Stimulated activated CD4-positive, alpha-beta T cell treated with anti-CD3 and anti-CD28 coated beads, Interleukin-12 subunit alpha, Interleukin-12 subunit beta, amount 100 ng/mL, for 4 hours (primary cell): ENCODE measurements around the gene RNF223.
A peak's percentile ranks its signal among the peaks of the same experiment; 100 is the strongest.
"Not testable (repeated sequence)": the region's sequence is repeated elsewhere in the genome, so short reads cannot be mapped to it uniquely, and the experiment has no call there.

ENCODE experiments used
- DNase-seq: peaks from one replicate; pipeline ENCODE4 v3.0.0-alpha.2; 2020

Gene RNF223

GRCh38 chr1:1069711-1070676, 4.1 kb downstream of the RNF223 start:
- no peak for DNase-seq

- peak; percentile 89 for DNase-seq
These were observed 4.9 kb downstream of the RNF223 start for GRCh38 chr1:1069056-1069710.

GRCh38 chr1:1068517-1069055, 5.5 kb downstream of the RNF223 start:
- no peak for DNase-seq

DNA sequence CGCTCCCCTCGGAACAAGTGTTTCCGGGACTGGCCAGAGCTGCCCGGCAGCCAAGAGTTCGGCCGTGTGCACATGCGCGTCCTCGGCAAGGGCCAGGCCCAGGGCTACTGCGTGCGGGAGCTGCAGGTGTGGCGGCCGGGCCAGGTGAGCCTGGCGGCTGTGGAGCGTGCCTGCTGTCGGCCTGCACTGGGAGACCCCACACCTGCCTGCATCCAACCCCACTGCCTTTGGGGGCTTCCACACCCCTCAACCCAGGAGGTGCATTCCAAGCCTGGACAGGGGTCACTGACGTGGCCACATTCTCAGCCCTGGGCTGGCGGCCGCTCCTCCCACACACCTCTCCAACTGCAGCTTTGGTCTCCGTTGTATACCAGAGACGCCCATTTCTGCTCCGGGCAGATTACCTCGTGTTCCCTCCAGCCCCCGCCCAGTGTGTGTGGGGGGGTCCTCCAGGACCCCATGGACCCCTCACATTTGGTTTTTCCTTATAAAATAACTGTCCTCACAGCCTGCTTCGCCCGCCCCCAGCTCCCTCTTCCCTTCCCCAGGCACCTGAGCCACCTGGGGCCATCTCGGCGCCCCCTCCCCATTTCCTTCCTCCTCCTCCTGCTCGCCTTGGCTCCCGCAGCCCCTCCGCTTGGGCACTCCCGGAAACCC, 6.1 kb downstream of the RNF223 start:
- DNase-seq, result no peak

DNA sequence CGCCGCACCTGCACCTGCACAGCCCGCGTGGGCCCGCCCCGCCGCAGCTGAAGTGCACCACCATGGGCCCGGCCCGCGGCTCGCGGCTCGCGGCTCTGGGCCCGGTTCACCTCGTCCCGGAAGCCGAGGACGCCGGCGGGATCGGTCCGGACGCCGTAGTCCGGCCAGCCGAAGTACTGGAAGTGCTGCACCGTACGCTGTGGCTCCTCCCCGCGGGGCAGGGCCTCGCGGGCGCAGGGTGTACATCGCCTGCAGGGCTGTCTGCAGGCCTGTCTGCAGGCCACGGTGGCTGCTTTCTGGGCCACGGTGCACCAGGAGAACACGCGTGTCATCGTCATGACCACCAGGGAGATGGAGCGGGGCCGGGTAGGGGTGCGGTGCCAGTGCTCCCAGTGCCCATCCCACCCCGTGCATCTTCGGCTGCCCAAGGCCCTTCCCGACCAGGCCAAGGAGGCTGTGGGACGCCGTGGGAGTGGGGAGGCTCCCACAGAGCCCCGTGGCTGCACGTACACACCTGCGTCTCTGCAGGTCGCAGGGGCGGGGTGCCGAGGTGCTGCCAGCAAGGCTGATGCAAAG, 6.7 kb downstream of the RNF223 start:
- no peak for DNase-seq

DNA sequence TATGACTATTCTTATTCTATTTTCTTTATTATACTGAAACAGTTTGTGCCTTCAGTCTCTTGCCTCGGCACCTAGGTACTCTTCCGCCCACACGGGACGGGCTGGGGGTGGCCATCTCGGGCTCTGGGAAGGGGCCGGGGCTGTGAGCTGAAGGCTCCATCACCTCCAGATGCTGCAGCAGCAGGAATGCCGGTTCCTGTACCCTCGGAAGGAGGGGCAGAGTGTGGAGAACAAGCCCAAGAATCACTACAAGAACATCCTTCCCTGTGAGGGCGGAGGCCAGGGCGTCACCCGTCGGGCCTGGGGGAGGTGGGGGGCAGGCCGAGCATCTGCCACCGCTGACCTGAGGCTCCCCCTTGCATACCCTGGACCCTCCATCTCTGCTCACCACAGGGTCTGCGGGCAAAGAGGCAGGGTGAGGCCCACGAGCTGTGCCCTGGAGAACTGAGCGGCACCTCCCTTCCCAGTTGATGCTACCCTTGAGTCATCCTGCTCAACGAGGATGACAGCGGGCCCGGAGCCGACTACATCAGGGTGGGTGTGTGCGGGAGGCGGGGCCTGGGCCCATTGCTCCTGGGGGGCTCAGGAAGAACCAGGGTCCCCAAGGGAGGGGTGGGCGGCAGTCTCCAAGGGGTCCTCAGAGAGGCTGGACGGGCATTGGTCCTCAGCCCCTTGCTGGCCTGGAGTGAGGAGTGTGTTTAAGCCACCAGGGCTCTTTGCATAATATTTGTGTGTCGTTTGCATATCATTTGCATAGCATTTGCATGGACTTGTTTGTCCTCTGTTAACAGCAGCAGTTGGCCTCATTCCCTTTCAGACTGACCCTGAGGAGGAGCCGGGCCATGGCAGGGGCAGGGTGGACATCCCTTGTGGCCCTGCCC, 7.5 kb downstream of the RNF223 start:
- no peak for DNase-seq

- DNase-seq, result not testable (repeated sequence)
These were observed 8.2 kb downstream of the RNF223 start for GRCh38 chr1:1065940-1066304.

GRCh38 chr1:1065265-1065939, 8.7 kb downstream of the RNF223 start:
- DNase-seq, result no peak

- DNase-seq, result peak; percentile 88
These were observed 9.9 kb downstream of the RNF223 start for GRCh38 chr1:1063945-1064831.

GRCh38 chr1:1063261-1063944, 10.7 kb downstream of the RNF223 start:
- no peak for DNase-seq

GRCh38 chr1:1062348-1063163, 11.6 kb downstream of the RNF223 start:
- DNase-seq, result no peak

DNA sequence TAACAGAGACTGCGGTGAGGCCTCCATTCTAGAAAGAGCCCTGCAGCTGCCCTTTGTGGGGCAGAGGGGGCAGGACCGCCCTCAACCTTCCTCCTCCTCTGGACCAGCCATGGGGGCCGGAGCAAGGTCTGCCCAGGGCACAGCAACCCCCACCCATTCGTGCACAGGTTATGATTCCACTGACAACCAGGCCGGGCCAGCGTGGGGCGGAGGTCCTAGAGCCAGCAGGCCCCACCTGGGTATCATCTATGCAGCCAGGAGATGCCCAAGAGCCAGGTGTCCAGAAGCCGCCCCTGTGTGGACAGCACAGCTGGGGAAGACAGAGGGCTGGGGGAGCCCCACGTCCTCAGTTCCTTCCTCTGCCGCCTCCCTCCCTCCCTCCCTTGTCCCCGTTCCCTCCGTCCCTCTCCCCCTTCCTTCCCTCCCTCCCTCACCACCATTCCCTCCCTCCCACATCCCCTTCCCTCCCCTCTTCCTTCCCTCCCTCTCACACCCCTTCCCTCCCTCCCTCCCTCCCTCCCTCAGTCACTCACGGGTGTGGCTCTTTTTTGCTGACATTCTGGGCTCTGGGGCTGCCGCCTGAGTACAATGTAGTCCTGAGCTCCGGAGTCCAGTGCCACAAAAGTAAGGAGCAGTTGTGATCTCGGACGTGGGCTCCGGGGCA, 12.3 kb downstream of the RNF223 start:
- DNase-seq, result no peak

DNA sequence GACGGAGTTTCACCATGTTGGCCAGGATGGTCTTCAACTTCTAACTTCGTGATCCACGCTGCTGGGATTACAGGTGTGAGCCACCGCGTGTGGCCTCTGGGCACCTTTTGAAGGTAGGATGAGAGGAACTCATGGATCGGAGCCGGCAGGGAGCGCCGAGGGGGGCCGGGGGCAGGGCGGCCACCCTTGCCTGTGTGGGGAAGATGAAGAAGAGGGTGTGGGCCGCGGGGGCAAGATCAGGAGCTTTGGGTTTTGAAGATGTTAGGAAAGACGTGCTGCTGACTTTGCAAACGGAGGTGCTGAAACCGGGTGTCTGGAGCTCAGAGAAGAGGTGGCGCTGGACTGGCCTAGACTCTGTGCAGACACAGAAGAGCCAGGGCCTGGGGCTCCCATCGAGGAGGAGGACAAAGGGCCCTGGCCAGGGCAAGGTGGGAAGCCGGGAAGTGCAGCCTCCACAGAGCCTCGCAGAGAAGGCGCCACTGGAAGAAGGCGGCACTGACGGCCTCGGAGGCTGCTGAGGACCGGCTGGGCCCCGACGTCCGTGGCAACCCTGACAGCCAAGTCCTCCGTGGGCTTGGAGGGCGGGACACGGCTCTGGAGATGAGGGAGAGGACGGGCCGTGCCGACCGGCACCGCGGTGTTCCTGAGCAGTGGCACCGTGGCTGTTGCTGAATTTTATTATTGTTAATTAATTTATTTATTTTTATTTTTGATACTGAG, 13.7 kb downstream of the RNF223 start:
- no peak for DNase-seq

- peak; percentile 94 for DNase-seq
These were observed 14.4 kb downstream of the RNF223 start for GRCh38 chr1:1059494-1060280.

- peak; percentile 38 for DNase-seq
These were observed 15.1 kb downstream of the RNF223 start for GRCh38 chr1:1058921-1059493.
